ENCODE measurements around the gene KCNAB2. TPM values are rescaled to one million over a fixed set of nuclear protein-coding genes. Genes with fewer than 3 reads are reported as not detected.
A peak's percentile ranks its signal among the peaks of the same experiment; 100 is the strongest.

The KCNAB2 gene
- total RNA-seq, 1 donor = 5.8 TPM

DNA sequence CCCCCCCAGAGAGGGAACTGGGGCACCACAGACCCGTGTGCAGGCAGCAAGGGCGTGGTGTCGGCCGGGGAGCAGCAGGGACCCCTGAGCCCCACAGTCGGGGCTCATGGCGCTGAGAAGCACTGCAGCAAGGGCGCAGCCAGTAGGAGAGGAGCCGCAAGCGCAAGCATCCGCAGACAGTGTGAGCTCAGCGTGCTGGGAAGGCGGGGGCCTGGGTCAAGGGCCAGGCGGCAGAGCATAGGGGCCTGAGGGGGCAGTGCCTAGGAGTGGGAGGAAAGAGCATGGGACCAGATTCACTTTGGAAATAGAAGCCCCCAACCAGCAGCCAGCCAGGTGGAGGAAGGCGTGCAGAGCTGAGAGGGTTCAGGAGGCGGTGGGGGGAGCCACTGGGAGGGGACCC is 6.7 kb upstream of the KCNAB2 start:
- H3K9me3 ChIP-seq (ENCODE audit: low read depth, low read length) = no peaks in the 10 kb centered on the region
- TF ChIP-seq, protein P1, sequence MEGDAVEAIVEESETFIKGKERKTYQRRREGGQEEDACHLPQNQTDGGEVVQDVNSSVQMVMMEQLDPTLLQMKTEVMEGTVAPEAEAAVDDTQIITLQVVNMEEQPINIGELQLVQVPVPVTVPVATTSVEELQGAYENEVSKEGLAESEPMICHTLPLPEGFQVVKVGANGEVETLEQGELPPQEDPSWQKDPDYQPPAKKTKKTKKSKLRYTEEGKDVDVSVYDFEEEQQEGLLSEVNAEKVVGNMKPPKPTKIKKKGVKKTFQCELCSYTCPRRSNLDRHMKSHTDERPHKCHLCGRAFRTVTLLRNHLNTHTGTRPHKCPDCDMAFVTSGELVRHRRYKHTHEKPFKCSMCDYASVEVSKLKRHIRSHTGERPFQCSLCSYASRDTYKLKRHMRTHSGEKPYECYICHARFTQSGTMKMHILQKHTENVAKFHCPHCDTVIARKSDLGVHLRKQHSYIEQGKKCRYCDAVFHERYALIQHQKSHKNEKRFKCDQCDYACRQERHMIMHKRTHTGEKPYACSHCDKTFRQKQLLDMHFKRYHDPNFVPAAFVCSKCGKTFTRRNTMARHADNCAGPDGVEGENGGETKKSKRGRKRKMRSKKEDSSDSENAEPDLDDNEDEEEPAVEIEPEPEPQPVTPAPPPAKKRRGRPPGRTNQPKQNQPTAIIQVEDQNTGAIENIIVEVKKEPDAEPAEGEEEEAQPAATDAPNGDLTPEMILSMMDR (IDR thresholded peaks at IDR 0.05; ENCODE audit: extremely low read depth, low read depth, low read length) = no peak

GRCh38 chr1:6040444-6040843 is 5.2 kb upstream of the KCNAB2 start:
- DNase-seq (ENCODE audit: insufficient read length, low spot score, missing footprints) = peak; percentile 21
- no peaks in the 10 kb centered on the region for H3K27me3 ChIP-seq (ENCODE audit: insufficient read depth, low read length)
- TF ChIP-seq, protein P1 (IDR thresholded peaks at IDR 0.05; ENCODE audit: extremely low read depth, low read depth, low read length) = no peak
- H3K36me3 ChIP-seq (ENCODE audit: insufficient read depth, low read length) = no peaks in the 10 kb centered on the region
- no peak overlapping the region for H3K4me2 ChIP-seq (ENCODE audit: insufficient read depth, low read length)
- no peaks in the 10 kb centered on the region for H3K9me3 ChIP-seq (ENCODE audit: low read depth, low read length)
- H4K20me1 ChIP-seq (ENCODE audit: insufficient read depth, low read length) = no peaks in the 10 kb centered on the region
- no peak overlapping the region for H2AFZ ChIP-seq (ENCODE audit: low read length)
- H3K27ac ChIP-seq (ENCODE audit: low read depth, low read length) = no peak overlapping the region
- no peak overlapping the region for H3K4me3 ChIP-seq (ENCODE audit: insufficient read depth, low read length)
- no peaks in the 10 kb centered on the region for H3K79me2 ChIP-seq (ENCODE audit: insufficient read depth, low read length)
- H3K4me1 ChIP-seq (ENCODE audit: insufficient read depth, low read length) = peaks cover 9% of the 10 kb centered on the region

More for the DNA sequence above, 6.7 kb upstream of the KCNAB2 start:
- Histone ChIP-seq H4K20me1 (ENCODE audit: insufficient read depth, low read length) (peaks cover 6% of the 10 kb centered on the region), H3K79me2 (ENCODE audit: insufficient read depth, low read length) (no peaks in the 10 kb centered on the region), H3K36me3 (ENCODE audit: insufficient read depth, low read length) (no peaks in the 10 kb centered on the region), H3K27ac (ENCODE audit: low read depth, low read length) (no peak overlapping the region), H3K4me1 (ENCODE audit: insufficient read depth, low read length) (peaks cover 9% of the 10 kb centered on the region), H2AFZ (ENCODE audit: low read length) (no peak overlapping the region), H3K4me3 (ENCODE audit: insufficient read depth, low read length) (no peak overlapping the region), H3K4me2 (ENCODE audit: insufficient read depth, low read length) (no peak overlapping the region), H3K27me3 (ENCODE audit: insufficient read depth, low read length) (no peaks in the 10 kb centered on the region)
- no peak for DNase-seq (ENCODE audit: insufficient read length, low spot score, missing footprints)

DNA sequence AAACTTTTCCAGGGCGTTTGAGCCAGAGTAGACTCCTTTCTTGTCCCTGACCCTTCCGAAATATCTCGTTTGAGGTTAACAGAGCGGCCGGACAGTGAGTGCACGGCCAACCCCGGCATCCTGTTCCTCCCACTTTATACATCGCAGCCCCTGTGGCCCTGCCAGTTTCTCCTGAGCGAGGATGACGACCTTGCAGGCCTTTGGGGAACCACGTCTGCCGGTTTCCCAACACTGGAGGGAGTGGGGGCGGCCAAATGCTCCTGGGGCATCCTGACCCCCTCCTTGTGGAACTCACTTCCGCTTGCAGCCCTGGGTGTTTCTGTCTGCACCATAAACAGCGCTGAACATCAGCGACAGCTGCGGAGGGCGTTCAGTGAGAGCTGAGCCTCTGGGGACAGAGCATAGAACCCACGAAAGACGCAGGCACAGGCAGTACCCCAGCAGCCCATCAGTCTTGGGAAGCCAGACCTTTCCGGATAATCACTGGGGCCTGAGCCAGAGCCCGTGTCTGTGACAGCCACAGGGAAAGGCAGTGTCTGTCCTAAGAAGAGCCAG is 4.8 kb upstream of the KCNAB2 start:
- peak; percentile 43 for DNase-seq (ENCODE audit: insufficient read length, low spot score, missing footprints)

DNA sequence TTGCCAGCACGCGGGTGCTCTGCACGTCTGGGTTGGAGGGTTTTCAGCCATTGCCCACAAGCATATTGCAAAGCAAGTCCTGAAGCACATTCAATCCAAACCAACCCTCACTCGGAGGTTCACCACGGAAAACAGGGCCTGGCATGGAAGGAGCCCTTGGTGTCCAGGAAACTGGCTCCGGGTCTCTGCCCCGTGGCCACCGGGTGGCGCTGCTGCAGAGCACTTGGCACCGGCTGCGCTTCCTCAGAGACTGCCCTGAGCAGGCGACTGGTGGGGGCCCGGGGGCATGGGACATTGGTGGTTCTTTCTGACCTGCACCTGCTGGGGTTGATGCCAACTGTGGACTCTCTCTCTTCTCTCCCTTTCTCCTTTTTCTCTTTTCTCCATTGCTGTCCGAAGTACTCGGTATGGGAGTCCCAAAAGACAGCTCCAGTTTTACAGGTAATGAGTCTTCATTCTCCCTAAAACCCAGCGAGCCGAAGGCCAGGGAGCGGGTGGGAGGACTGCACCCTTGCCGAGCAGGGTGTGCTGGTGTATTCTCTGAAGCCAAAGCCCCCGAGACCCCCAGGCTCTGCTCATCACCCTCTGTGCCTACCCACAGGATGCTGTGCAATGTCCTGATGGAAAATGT is 4.1 kb upstream of the KCNAB2 start:
- Histone ChIP-seq H3K27ac (ENCODE audit: low read depth, low read length) (no peak overlapping the region), H3K36me3 (ENCODE audit: insufficient read depth, low read length) (no peaks in the 10 kb centered on the region), H3K27me3 (ENCODE audit: insufficient read depth, low read length) (no peaks in the 10 kb centered on the region), H3K4me3 (ENCODE audit: insufficient read depth, low read length) (no peak overlapping the region), H4K20me1 (ENCODE audit: insufficient read depth, low read length) (no peaks in the 10 kb centered on the region), H3K79me2 (ENCODE audit: insufficient read depth, low read length) (no peaks in the 10 kb centered on the region), H3K4me2 (ENCODE audit: insufficient read depth, low read length) (no peak overlapping the region), H3K9me3 (ENCODE audit: low read depth, low read length) (no peaks in the 10 kb centered on the region), H2AFZ (ENCODE audit: low read length) (no peak overlapping the region), H3K4me1 (ENCODE audit: insufficient read depth, low read length) (peaks cover 9% of the 10 kb centered on the region)
- peak; percentile 91 for DNase-seq (ENCODE audit: insufficient read length, low spot score, missing footprints)
- TF ChIP-seq, protein P1 (IDR thresholded peaks at IDR 0.05; ENCODE audit: extremely low read depth, low read depth, low read length) = peak; percentile 56

More for the DNA sequence above, 4.8 kb upstream of the KCNAB2 start:
- Histone ChIP-seq H3K9me3 (ENCODE audit: low read depth, low read length) (no peaks in the 10 kb centered on the region), H3K4me2 (ENCODE audit: insufficient read depth, low read length) (no peak overlapping the region), H2AFZ (ENCODE audit: low read length) (no peak overlapping the region), H3K27ac (ENCODE audit: low read depth, low read length) (no peak overlapping the region), H3K36me3 (ENCODE audit: insufficient read depth, low read length) (no peaks in the 10 kb centered on the region), H3K79me2 (ENCODE audit: insufficient read depth, low read length) (no peaks in the 10 kb centered on the region), H3K4me3 (ENCODE audit: insufficient read depth, low read length) (no peak overlapping the region), H4K20me1 (ENCODE audit: insufficient read depth, low read length) (no peaks in the 10 kb centered on the region), H3K27me3 (ENCODE audit: insufficient read depth, low read length) (no peaks in the 10 kb centered on the region), H3K4me1 (ENCODE audit: insufficient read depth, low read length) (peaks cover 9% of the 10 kb centered on the region)
- TF ChIP-seq, protein P1 (IDR thresholded peaks at IDR 0.05; ENCODE audit: extremely low read depth, low read depth, low read length) = no peak

Data from osteoblast (primary cell).